Loucy (cell line): ENCODE data around the gene SLIT1.

Experiments used
- H2AFZ ChIP-seq: fragments of 200-600 bp; sonication (generic); 2 replicates; pipeline ENCODE4 v1.6.0; 2016; ENCODE audit warnings: antibody characterized with exemption, mild to moderate bottlenecking, low read length, moderate library complexity
- H3F3A ChIP-seq: fragments of 200-600 bp; 2 replicates; pipeline ENCODE4 v1.6.0; 2016; ENCODE audit warnings: antibody characterized with exemption, low read depth, mild to moderate bottlenecking
- H3K27me3 ChIP-seq: fragments of 200-600 bp; sonication (generic); 2 replicates; pipeline ENCODE4 v1.6.1; 2014; ENCODE audit warnings: low read length, mild to moderate bottlenecking; ENCODE audit not compliant: insufficient read depth, poor library complexity, severe bottlenecking
- H3K36me3 ChIP-seq: fragments of 200-600 bp; sonication (generic); 2 replicates; pipeline ENCODE4 v1.6.1; 2016; ENCODE audit warnings: low read length; ENCODE audit not compliant: insufficient read depth
- H3K4me1 ChIP-seq: fragments of 200-600 bp; sonication (generic); 2 replicates; pipeline ENCODE4 v1.5.1; 2014; ENCODE audit warnings: low read length, mild to moderate bottlenecking; ENCODE audit not compliant: insufficient read depth, poor library complexity, severe bottlenecking
- H3K4me2 ChIP-seq: fragments of 200-600 bp; sonication (generic); 2 replicates; pipeline ENCODE4 v1.6.0; 2014; ENCODE audit warnings: antibody characterized with exemption, low read length, low read depth, mild to moderate bottlenecking; ENCODE audit not compliant: poor library complexity, severe bottlenecking
- H3K4me3 ChIP-seq: fragments of 200-600 bp; sonication (generic); 2 replicates; pipeline ENCODE4 v1.5.1; 2014; ENCODE audit warnings: low read length, mild to moderate bottlenecking, mixed read lengths; ENCODE audit not compliant: poor library complexity, severe bottlenecking
- H3K79me2 ChIP-seq: fragments of 200-600 bp; sonication (generic); 2 replicates; pipeline ENCODE4 v1.6.1; 2014; ENCODE audit warnings: low read length; ENCODE audit not compliant: insufficient read depth
- H3K9ac ChIP-seq: fragments of 200-600 bp; sonication (generic); 2 replicates; pipeline ENCODE4 v1.6.0; 2014; ENCODE audit warnings: mild to moderate bottlenecking, low read depth, low read length, moderate library complexity; ENCODE audit not compliant: poor library complexity, severe bottlenecking
- H3K9me2 ChIP-seq: fragments of 200-600 bp; sonication (generic); replicated peaks from 2 replicates; pipeline ENCODE4 v1.6.1; 2016; ENCODE audit warnings: low read depth, low read length, mixed read lengths
- H3K9me3 ChIP-seq: fragments of 200-600 bp; sonication (generic); 2 replicates; pipeline ENCODE4 v1.6.1; 2014; ENCODE audit warnings: mild to moderate bottlenecking, antibody characterized with exemption, low read length, low read depth; ENCODE audit not compliant: insufficient read depth
- H4K20me1 ChIP-seq: fragments of 200-600 bp; sonication (generic); 2 replicates; pipeline ENCODE4 v1.6.0; 2014; ENCODE audit warnings: antibody characterized with exemption, low read length, mild to moderate bottlenecking; ENCODE audit not compliant: insufficient read depth, poor library complexity, severe bottlenecking
- CTCF ChIP-seq: fragments of 200-600 bp; sonication (generic); conservative IDR thresholded peaks from 2 replicates; pipeline ENCODE4 v1.5.1; 2014; ENCODE audit warnings: mild to moderate bottlenecking, antibody characterized with exemption, low read length
- EZH2phosphoT487 ChIP-seq: fragments of 200-600 bp; IDR thresholded peaks from 2 replicates; pipeline ENCODE4 v1.6.1; 2018; ENCODE audit warnings: antibody characterized with exemption, mild to moderate bottlenecking, moderate library complexity, borderline replicate concordance

The SLIT1 gene

GRCh38 chr10:97062456-97062855 is 123.3 kb downstream of the SLIT1 start:
- Histone ChIP-seq H3K9me3 (no peaks in the 10 kb centered on the region), H3F3A (no peaks in the 10 kb centered on the region), H2AFZ (no peak overlapping the region), H3K36me3 (no peaks in the 10 kb centered on the region), H3K27me3 (no peaks in the 10 kb centered on the region), H3K4me1 (no peaks in the 10 kb centered on the region), H3K79me2 (no peaks in the 10 kb centered on the region), H3K4me3 (no peak overlapping the region), H3K9me2 (no peaks in the 10 kb centered on the region), H4K20me1 (no peaks in the 10 kb centered on the region), H3K4me2 (no peak overlapping the region), H3K9ac (no peak overlapping the region)
- no peak for TF ChIP-seq CTCF
- TF ChIP-seq EZH2phosphoT487 = no peak

DNA sequence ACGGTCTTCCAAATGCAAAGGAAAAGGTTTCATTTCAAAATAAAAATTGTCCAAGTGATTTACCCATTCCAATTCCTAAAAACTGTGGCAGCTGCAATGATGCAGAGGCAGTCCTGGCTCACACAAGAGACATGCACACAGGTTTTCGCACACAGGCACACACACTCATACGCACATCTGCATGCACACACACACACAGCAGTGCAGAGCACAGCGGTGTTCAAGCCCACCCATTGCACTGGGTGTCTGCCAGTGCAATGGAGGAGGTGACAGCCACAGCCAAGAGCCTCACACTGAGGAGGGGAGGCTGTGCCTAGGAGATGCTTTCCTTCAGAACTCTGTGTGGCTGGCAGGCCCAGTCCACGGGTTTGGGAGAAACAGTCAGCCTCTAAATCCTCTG is 123.7 kb downstream of the SLIT1 start:
- Histone ChIP-seq H3K79me2 (no peaks in the 10 kb centered on the region), H3K4me1 (no peaks in the 10 kb centered on the region), H3K9ac (no peak overlapping the region), H3K9me3 (no peaks in the 10 kb centered on the region), H3K4me3 (no peak overlapping the region), H2AFZ (no peak overlapping the region), H3F3A (no peaks in the 10 kb centered on the region), H3K4me2 (no peak overlapping the region), H4K20me1 (no peaks in the 10 kb centered on the region), H3K36me3 (no peaks in the 10 kb centered on the region), H3K9me2 (no peaks in the 10 kb centered on the region), H3K27me3 (no peaks in the 10 kb centered on the region)
- TF ChIP-seq EZH2phosphoT487 = no peak
- no peak for TF ChIP-seq CTCF

DNA sequence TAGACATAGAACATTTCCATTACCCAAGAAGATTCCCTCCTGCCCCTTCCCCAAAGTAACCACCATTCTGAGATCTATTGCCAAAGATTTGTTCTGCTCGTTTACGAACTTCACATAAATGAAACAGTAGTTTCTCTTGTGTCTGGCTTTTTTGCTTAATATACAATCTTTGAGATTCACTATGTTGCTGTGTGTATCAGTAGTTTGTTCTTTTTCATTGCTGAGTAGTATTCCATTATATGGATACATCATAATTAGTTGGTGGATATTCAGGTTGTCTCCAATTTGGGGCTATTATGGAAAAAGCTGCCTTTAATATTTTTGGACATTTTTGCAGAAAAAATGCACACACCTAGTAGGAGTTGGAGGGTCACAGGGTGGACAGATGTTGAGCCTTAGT is 124.3 kb downstream of the SLIT1 start:
- Histone ChIP-seq H3K4me1 (no peaks in the 10 kb centered on the region), H3K36me3 (no peaks in the 10 kb centered on the region), H3K4me3 (no peak overlapping the region), H4K20me1 (no peaks in the 10 kb centered on the region), H3K9me3 (no peaks in the 10 kb centered on the region), H3K79me2 (no peaks in the 10 kb centered on the region), H3K4me2 (no peak overlapping the region), H3K27me3 (no peaks in the 10 kb centered on the region), H3K9me2 (no peaks in the 10 kb centered on the region), H2AFZ (no peak overlapping the region), H3F3A (no peaks in the 10 kb centered on the region), H3K9ac (no peak overlapping the region)
- TF ChIP-seq EZH2phosphoT487 = no peak
- TF ChIP-seq CTCF = no peak
